HepG2 (cell line): ENCODE results near the gene CMAS. TPM values are rescaled to one million over a fixed set of nuclear protein-coding genes. Genes with fewer than 3 reads are reported as not detected.

Experiments used
- ATAC-seq: fragments of 200-7000 bp; cut with Tn5 transposase; 3 replicates; pipeline ENCODE4 v1.9.1; 2020; ENCODE audit warnings: mild to moderate bottlenecking, moderate library complexity
- BruUV-seq: library from RNA; stranded (reverse); fragments of 400-500 nt; replicated peaks from 2 replicates; lab custom pipeline; 2021; lab: Mats Ljungman, UMichigan
- CTCF ChIA-PET: fragments of 300-600 bp; formaldehyde crosslinking; extraction: SDS; loops from one replicate; lab custom pipeline; 2021; ENCODE audit warnings: low total read pairs, inconsistent platforms, low intra/inter-chr PET ratio; lab: Yijun Ruan, JAX
- POLR2A ChIA-PET: fragments of 350-600 bp; sonication (Branson Sonifier 250); formaldehyde crosslinking; loops from one replicate; lab custom pipeline; 2020; ENCODE audit warnings: antibody characterized with exemption, inconsistent platforms; lab: Yijun Ruan, JAX
- DNase-seq: peaks from one replicate; pipeline ENCODE4 v3.0.0-alpha.2; 2015; ENCODE audit warnings: low spot score
- FAIRE-seq: peaks from 3 replicates; lab custom pipeline; 2011; peaks lifted over from hg19 to GRCh38; lab: Jason Lieb, UNC
- H2AFZ ChIP-seq: one replicate; pipeline ENCODE4 v1.6.1; 2011; ENCODE audit warnings: low read length, inconsistent platforms
- H3K27ac ChIP-seq: fragments of 300-600 bp; 3 replicates; pipeline ENCODE4 v1.8.0; 2011; ENCODE audit warnings: mixed run types, mild to moderate bottlenecking, mixed read lengths, low read length, inconsistent platforms; ENCODE audit not compliant: insufficient read depth; ENCODE audit errors: extremely low read length
- H3K27me3 ChIP-seq, 2 experiments: fragments of 200-600 bp in 1 of 2; 2 replicates in 1 of 2; 3 replicates in 1 of 2; pipeline versions ENCODE4 v1.6.0 to v1.8.0; 2011; ENCODE audit warnings: low read length in 2 of 2, mild to moderate bottlenecking in 2 of 2, moderate library complexity in 2 of 2, inconsistent platforms in 1 of 2; ENCODE audit not compliant: insufficient read depth in 2 of 2, control insufficient read depth in 1 of 2
- H3K36me3 ChIP-seq, 2 experiments: fragments of 200-600 bp in 1 of 2; replicated peaks in 1 of 2; 2 replicates in 1 of 2; 3 replicates in 1 of 2; pipeline versions ENCODE4 v1.5.1 to v1.8.0; 2011; ENCODE audit warnings: low read length in 2 of 2, inconsistent platforms in 1 of 2; ENCODE audit not compliant: insufficient read depth in 2 of 2, control insufficient read depth in 1 of 2
- H3K4me1 ChIP-seq: 2 replicates; pipeline ENCODE4 v1.5.1; 2012; ENCODE audit warnings: low read length, inconsistent platforms; ENCODE audit not compliant: insufficient read depth
- H3K4me2 ChIP-seq: 2 replicates; pipeline ENCODE4 v1.6.0; 2011; ENCODE audit warnings: low read depth, low read length, inconsistent platforms
- H3K4me3 ChIP-seq, 3 experiments: fragments of 200-600 bp in 1 of 3; sonication (generic), shearing (Covaris generic) in 1 of 3; replicated peaks in 1 of 3; 2 replicates each; pipeline ENCODE4 v1.5.1; 2011 to 2016; ENCODE audit warnings: low read length in 3 of 3, inconsistent platforms in 2 of 3, low read depth in 2 of 3, mild to moderate bottlenecking in 2 of 3, control low read depth in 1 of 3, mixed read lengths in 1 of 3; ENCODE audit not compliant: insufficient read depth in 1 of 3
- H3K79me2 ChIP-seq: one replicate; pipeline ENCODE4 v1.6.1; 2011; ENCODE audit warnings: low read length, inconsistent platforms; ENCODE audit not compliant: insufficient read depth
- H3K9ac ChIP-seq: 2 replicates; pipeline ENCODE4 v1.6.0; 2011; ENCODE audit warnings: mild to moderate bottlenecking, low read depth, low read length, inconsistent platforms; ENCODE audit not compliant: insufficient read depth
- H3K9me3 ChIP-seq: 2 replicates; pipeline ENCODE4 v1.5.1; 2012; ENCODE audit warnings: mild to moderate bottlenecking, low read length
- H4K20me1 ChIP-seq: 2 replicates; pipeline ENCODE4 v1.6.0; 2011; ENCODE audit warnings: inconsistent platforms, mild to moderate bottlenecking, low read length, moderate library complexity; ENCODE audit not compliant: insufficient read depth
- AGO1 ChIP-seq: fragments of 200-400 bp; formaldehyde crosslinking; IDR thresholded peaks from 2 replicates; pipeline ENCODE4 v1.6.1; 2017; ENCODE audit warnings: mild to moderate bottlenecking, low read depth, low read length, moderate library complexity; ENCODE audit not compliant: poor library complexity, severe bottlenecking
- ATM ChIP-seq: fragments of 450-650 bp; IDR thresholded peaks from 2 replicates; pipeline ENCODE4 v1.7.1; 2017; ENCODE audit warnings: mild to moderate bottlenecking, borderline replicate concordance
- HDAC2 ChIP-seq: sonication (generic); formaldehyde crosslinking; IDR thresholded peaks from 2 replicates; pipeline ENCODE4 v1.4.0; 2020; ENCODE audit warnings: missing genetic modification reagents
- HNRNPK ChIP-seq: fragments of 200-400 bp; formaldehyde crosslinking; IDR thresholded peaks from 2 replicates; pipeline ENCODE4 v1.6.1; 2018; ENCODE audit warnings: low read length, low read depth, moderate library complexity, mild to moderate bottlenecking; ENCODE audit not compliant: poor library complexity, severe bottlenecking
- IRF2 ChIP-seq: IDR thresholded peaks from 2 replicates; pipeline ENCODE4 v1.6.1; 2018; ENCODE audit warnings: missing genetic modification reagents, missing compliant biosample characterization
- MLLT10 ChIP-seq: sonication (generic); formaldehyde crosslinking; IDR thresholded peaks from 2 replicates; pipeline ENCODE4 v1.4.0; 2020; ENCODE audit warnings: missing genetic modification reagents
- POLR2AphosphoS5 ChIP-seq: IDR thresholded peaks from 2 replicates; pipeline ENCODE4 v1.6.1; 2012; ENCODE audit warnings: low read depth, low read length
- SMARCE1 ChIP-seq: fragments of 450-650 bp; IDR thresholded peaks from 2 replicates; pipeline ENCODE4 v1.6.1; 2017; ENCODE audit warnings: borderline replicate concordance
- ZNF329 ChIP-seq: sonication (generic); formaldehyde crosslinking; IDR thresholded peaks from 2 replicates; pipeline ENCODE4 v1.9.0; 2021; ENCODE audit warnings: low read depth, mild to moderate bottlenecking, missing genetic modification reagents
- ZNF670 ChIP-seq: sonication (generic); formaldehyde crosslinking; IDR thresholded peaks from 2 replicates; pipeline ENCODE4 v1.8.0; 2022; ENCODE audit warnings: mild to moderate bottlenecking, missing genetic modification reagents, borderline replicate concordance
- ZNF674 ChIP-seq: sonication (generic); formaldehyde crosslinking; IDR thresholded peaks from 2 replicates; pipeline ENCODE4 v1.5.0; 2020; ENCODE audit warnings: low read depth, mild to moderate bottlenecking, missing genetic modification reagents
- ZNF713 ChIP-seq: sonication (generic); formaldehyde crosslinking; IDR thresholded peaks from 2 replicates; pipeline ENCODE4 v1.4.0; 2020; ENCODE audit warnings: mild to moderate bottlenecking, missing genetic modification reagents
- ZNF766 ChIP-seq: sonication (generic); formaldehyde crosslinking; IDR thresholded peaks from 2 replicates; pipeline ENCODE4 v1.5.0; 2020; ENCODE audit warnings: missing genetic modification reagents, borderline replicate concordance
- WGBS: methylation state at CpG from one replicate; pipeline ENCODE4 v1.1.6; 2017; ENCODE audit warnings: low lambda C conversion rate; 5-methylcytosine and 5-hydroxymethylcytosine counted together
- in situ Hi-C: cut with HindIII; loops from 2 replicates; pipeline ENCODE4 v1.10.0; 2017; ENCODE audit warnings: low pct_unique_long_range_greater_than_20kb; ENCODE audit not compliant: extremely low pct_ligation_motif_present
- intact Hi-C: fragments of 100-400 bp; cut with micrococcal nuclease; formaldehyde crosslinking; loops from one replicate; pipeline ENCODE4 v1.10.0; 2022; ENCODE audit not compliant: unreplicated experiment
- polyA plus RNA-seq, 8 experiments: library from polyadenylated mRNA; depleted of rRNA in 3 of 8; stranded (reverse) in 7 of 8; unstranded in 1 of 8; fragments of >200 nt; fragmentation: Illumina TruSeq in 4 of 8; extraction: Trizol in 4 of 8; gene quantifications; 2 replicates each; pipeline versions ENCODE4 v1.2.1 to v1.2.3, GENCODE V29; 2011 to 2016; ENCODE audit warnings: low read depth in 4 of 8, missing spikeins in 1 of 8, mixed read lengths in 1 of 8; ENCODE audit not compliant: insufficient read depth in 1 of 8
- total RNA-seq, 5 experiments: library from RNA; depleted of rRNA; stranded (reverse); fragments of >200 nt; fragmentation: Illumina TruSeq; extraction: Trizol; gene quantifications; 2 replicates each; pipeline ENCODE4 v1.2.3, GENCODE V29; 2016; ENCODE audit warnings: low read depth in 1 of 5
- TF ChIP-seq, protein P1 (sequence below): sonication (generic); formaldehyde crosslinking; IDR thresholded peaks from 2 replicates; pipeline ENCODE4 v1.8.0; 2023; ENCODE audit warnings: mild to moderate bottlenecking, missing genetic modification reagents
- TF ChIP-seq, protein P2 (sequence below), 2 experiments: sonication (generic) in 1 of 2; formaldehyde crosslinking in 1 of 2; IDR thresholded peaks; 2 replicates each; pipeline versions ENCODE4 v1.6.1 to v1.9.0; 2014 to 2022; ENCODE audit warnings: antibody characterized with exemption in 1 of 2, borderline replicate concordance in 1 of 2, inconsistent platforms in 1 of 2, low read depth in 1 of 2, missing genetic modification reagents in 1 of 2
- TF ChIP-seq, protein P3 (sequence below): sonication (generic); formaldehyde crosslinking; IDR thresholded peaks from 2 replicates; pipeline ENCODE4 v1.5.0; 2020; ENCODE audit warnings: missing genetic modification reagents, mild to moderate bottlenecking, borderline replicate concordance

The CMAS gene
- total and polyA plus RNA-seq, 2 of the 13 experiments (the other 11 are each of a cell fraction or from before 2014, with no cell fraction given): 14.0 to 21.3 TPM

DNA sequence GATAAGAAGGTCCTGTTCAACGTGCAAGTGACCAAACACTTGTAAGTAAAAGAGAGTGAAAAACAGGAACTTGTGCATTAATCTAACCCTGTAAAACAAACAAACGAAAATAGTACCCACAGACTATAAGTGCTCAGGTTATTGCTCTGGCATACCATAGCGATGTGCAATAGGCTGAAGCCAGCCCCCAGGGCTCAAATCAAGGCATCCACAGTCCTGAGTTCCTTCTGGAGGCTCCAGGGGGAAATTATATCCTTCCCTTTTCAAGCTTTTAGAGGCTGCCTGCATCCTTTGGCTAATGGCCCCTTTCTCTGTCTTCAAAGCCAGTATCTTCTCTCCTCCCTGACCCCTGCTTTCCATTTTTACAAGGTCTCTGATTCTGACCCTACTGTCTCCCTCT lies 8.1 kb upstream of the CMAS start:
- ATAC-seq: no peak
- H4K20me1 ChIP-seq: no peaks in the 10 kb centered on the region
- no peak overlapping the region for H3K27ac ChIP-seq
- no peaks in the 10 kb centered on the region for H3K36me3 ChIP-seq
- BruUV-seq: no TSS peak
- CTCF ChIA-PET: no interaction called here
- TF ChIP-seq, protein P1, sequence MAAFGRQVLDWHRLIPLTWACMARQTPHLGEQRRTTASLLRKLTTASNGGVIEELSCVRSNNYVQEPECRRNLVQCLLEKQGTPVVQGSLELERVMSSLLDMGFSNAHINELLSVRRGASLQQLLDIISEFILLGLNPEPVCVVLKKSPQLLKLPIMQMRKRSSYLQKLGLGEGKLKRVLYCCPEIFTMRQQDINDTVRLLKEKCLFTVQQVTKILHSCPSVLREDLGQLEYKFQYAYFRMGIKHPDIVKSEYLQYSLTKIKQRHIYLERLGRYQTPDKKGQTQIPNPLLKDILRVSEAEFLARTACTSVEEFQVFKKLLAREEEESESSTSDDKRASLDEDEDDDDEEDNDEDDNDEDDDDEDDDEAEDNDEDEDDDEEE (CRISPR knock-in tag): no peak
- TF ChIP-seq HNRNPK (no peak), AGO1 (no peak), ZNF713 (CRISPR knock-in tag) (no peak), ZNF670 (CRISPR knock-in tag) (no peak), SMARCE1 (no peak), IRF2 (CRISPR knock-in tag) (no peak), ATM (no peak), ZNF674 (CRISPR knock-in tag) (no peak), ZNF766 (CRISPR knock-in tag) (no peak), POLR2AphosphoS5 (no peak), MLLT10 (CRISPR knock-in tag) (no peak), HDAC2 (CRISPR knock-in tag) (no peak), ZNF329 (CRISPR knock-in tag) (no peak)
- TF ChIP-seq, protein P2, sequence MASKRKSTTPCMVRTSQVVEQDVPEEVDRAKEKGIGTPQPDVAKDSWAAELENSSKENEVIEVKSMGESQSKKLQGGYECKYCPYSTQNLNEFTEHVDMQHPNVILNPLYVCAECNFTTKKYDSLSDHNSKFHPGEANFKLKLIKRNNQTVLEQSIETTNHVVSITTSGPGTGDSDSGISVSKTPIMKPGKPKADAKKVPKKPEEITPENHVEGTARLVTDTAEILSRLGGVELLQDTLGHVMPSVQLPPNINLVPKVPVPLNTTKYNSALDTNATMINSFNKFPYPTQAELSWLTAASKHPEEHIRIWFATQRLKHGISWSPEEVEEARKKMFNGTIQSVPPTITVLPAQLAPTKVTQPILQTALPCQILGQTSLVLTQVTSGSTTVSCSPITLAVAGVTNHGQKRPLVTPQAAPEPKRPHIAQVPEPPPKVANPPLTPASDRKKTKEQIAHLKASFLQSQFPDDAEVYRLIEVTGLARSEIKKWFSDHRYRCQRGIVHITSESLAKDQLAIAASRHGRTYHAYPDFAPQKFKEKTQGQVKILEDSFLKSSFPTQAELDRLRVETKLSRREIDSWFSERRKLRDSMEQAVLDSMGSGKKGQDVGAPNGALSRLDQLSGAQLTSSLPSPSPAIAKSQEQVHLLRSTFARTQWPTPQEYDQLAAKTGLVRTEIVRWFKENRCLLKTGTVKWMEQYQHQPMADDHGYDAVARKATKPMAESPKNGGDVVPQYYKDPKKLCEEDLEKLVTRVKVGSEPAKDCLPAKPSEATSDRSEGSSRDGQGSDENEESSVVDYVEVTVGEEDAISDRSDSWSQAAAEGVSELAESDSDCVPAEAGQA (IDR thresholded peaks at IDR 0.05; ENCODE audit: low read depth): no peak
- TF ChIP-seq, protein P2 (CRISPR knock-in tag; IDR thresholded peaks at IDR 0.05; ENCODE audit: borderline replicate concordance): no peak
- TF ChIP-seq, protein P3, sequence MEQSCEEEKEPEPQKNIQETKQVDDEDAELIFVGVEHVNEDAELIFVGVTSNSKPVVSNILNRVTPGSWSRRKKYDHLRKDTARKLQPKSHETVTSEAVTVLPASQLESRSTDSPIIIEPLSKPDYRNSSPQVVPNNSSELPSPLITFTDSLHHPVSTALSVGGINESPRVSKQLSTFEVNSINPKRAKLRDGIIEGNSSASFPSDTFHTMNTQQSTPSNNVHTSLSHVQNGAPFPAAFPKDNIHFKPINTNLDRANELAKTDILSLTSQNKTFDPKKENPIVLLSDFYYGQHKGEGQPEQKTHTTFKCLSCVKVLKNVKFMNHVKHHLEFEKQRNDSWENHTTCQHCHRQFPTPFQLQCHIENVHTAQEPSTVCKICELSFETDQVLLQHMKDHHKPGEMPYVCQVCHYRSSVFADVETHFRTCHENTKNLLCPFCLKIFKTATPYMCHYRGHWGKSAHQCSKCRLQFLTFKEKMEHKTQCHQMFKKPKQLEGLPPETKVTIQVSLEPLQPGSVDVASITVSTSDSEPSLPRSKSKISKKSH (CRISPR knock-in tag): no peak
- H3K9me3 ChIP-seq: no peaks in the 10 kb centered on the region
- peaks cover 42% of the 10 kb centered on the region for H3K4me1 ChIP-seq
- H3K4me3 ChIP-seq: no peak overlapping the region
- no peak overlapping the region for H3K9ac ChIP-seq
- no peak for FAIRE-seq
- no peak for DNase-seq
- H3K4me2 ChIP-seq: no peak overlapping the region
- POLR2A ChIA-PET: no interaction called here
- no peaks in the 10 kb centered on the region for H3K79me2 ChIP-seq
- no peaks in the 10 kb centered on the region for H3K27me3 ChIP-seq
- in situ Hi-C loops (loop anchor here (25.0 kb wide), 1 partner anchor 526 kb away; the partner anchor contains the start of genes GOLT1B and RECQL), intact Hi-C loops (no loop called here)
- WGBS: 24% methylated on average over 3 of the region's 3 CpGs
- H2AFZ ChIP-seq: no peak overlapping the region
